ENCODE data around the gene PABPN1. TPM values are rescaled to one million over a fixed set of nuclear protein-coding genes. Genes with fewer than 3 reads are reported as not detected.

The PABPN1 gene
- total RNA-seq, 1 experiment from 2014 or later, result 184 TPM

DNA sequence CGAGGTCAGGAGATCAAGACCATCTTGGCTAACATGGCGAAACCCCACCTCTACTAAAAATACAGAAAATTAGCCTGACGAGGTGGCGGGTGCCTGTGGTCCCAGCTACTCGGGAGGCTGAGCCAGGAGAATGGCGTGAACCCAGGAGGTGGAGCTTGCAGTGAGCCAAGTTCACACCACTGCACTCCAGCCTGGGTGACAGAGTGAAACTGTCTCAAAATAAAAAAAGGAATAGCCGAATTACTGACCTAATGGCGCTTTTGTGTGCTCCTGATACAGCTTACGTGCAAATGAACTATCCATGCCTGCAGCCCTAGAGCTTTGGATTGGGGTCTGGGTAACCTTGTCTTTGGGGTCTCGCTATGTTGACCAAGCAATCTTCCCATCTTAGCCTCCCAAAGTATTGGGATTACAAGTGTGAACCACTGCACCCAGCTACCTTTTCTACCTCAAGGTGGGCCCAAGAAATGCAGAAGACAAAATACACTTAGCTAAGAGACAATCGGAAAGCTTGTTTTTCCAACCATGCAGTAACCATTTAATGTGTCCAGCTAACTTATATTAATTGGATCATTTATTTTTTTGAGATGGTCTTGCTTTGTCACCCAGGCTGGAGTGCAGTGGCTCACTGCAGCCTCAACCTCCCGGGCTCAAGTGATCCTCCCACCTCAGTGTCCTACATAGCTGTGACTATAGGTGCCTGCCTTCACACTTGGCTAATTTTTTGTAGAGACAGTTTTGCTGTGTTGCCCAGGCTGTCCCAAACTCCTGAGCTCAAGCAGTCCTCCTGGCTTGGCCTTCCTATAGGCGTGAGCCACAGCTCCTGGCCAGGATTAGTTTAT, 5.5 kb downstream of the PABPN1 start:
- intact Hi-C loops (cut with micrococcal nuclease), result loop anchor here (5.0 kb wide), 1 partner anchor 131 kb away; no protein-coding TSS in a partner anchor

More for the DNA sequence above, 5.5 kb downstream of the PABPN1 start:
- no peak overlapping the region for H3K4me2 ChIP-seq (ENCODE audit: low read length)
- H3K27me3 ChIP-seq (ENCODE audit: insufficient read depth, low read length), result no peaks in the 10 kb centered on the region
- ChIA-PET CTCF (interaction anchor here (0.6 to 3.0 kb wide), 8 partner anchors 17 to 231 kb away, joined by 3 to 23 read pairs (median 5); partner anchors contain the start of gene PPP1R3E), RAD21 (ENCODE audit: low non-redundant PET in 1 of 2, low total read pairs in 2 of 2, uncharacterized antibody in 2 of 2, unreplicated experiment in 2 of 2) (interaction anchor here (0.7 to 1.2 kb wide), 2 partner anchors 34 to 54 kb away, joined by 3 to 8 read pairs; no protein-coding TSS in a partner anchor), POLR2A (interaction anchor here (1.3 kb wide), 1 partner anchor 53 kb away, joined by 3 read pairs; no protein-coding TSS in a partner anchor)
- ATAC-seq (peak; percentile 28), DNase-seq (ENCODE audit: low read depth, low spot score) (no peak)
- no peaks in the 10 kb centered on the region for H3K9me2 ChIP-seq (ENCODE audit: insufficient read depth)
- peaks cover 3 to 10% of the 10 kb centered on the region in 2 experiments; a peak in 3 of 4 replicates for H3K4me1 ChIP-seq (ENCODE audit: control insufficient read depth in 1 of 2, insufficient read depth in 2 of 2, low read length in 2 of 2)
- no peaks in the 10 kb centered on the region for H3K9me3 ChIP-seq (ENCODE audit: control insufficient read depth in 1 of 2, insufficient read depth in 1 of 2, low read depth in 1 of 2, low read length in 2 of 2)
- BruUV-seq (replicated peaks), result no TSS peak
- no peak overlapping the region for H2AFZ ChIP-seq (ENCODE audit: low read depth, low read length, poor library complexity, severe bottlenecking)
- H3K9ac ChIP-seq (ENCODE audit: low read length), result no peak overlapping the region
- H4K20me1 ChIP-seq (ENCODE audit: insufficient read depth), result no peaks in the 10 kb centered on the region
- H3K27ac ChIP-seq (ENCODE audit: low read depth, low read length), result no peak overlapping the region
- TF ChIP-seq, protein P1, sequence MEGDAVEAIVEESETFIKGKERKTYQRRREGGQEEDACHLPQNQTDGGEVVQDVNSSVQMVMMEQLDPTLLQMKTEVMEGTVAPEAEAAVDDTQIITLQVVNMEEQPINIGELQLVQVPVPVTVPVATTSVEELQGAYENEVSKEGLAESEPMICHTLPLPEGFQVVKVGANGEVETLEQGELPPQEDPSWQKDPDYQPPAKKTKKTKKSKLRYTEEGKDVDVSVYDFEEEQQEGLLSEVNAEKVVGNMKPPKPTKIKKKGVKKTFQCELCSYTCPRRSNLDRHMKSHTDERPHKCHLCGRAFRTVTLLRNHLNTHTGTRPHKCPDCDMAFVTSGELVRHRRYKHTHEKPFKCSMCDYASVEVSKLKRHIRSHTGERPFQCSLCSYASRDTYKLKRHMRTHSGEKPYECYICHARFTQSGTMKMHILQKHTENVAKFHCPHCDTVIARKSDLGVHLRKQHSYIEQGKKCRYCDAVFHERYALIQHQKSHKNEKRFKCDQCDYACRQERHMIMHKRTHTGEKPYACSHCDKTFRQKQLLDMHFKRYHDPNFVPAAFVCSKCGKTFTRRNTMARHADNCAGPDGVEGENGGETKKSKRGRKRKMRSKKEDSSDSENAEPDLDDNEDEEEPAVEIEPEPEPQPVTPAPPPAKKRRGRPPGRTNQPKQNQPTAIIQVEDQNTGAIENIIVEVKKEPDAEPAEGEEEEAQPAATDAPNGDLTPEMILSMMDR (IDR thresholded peaks at IDR 0.05 in 2 of 3, conservative IDR thresholded peaks at IDR 0.05 in 1 of 3; ENCODE audit: borderline replicate concordance in 1 of 3, insufficient read depth in 1 of 3, low read depth in 2 of 3, low read length in 2 of 3), result no peak
- TF ChIP-seq ZFX (IDR thresholded peaks at IDR 0.05) (no peak), POLR2AphosphoS5 (IDR thresholded peaks at IDR 0.05; ENCODE audit: low read depth, low read length) (peak; percentile 62)
- no peak overlapping the region for H3K4me3 ChIP-seq (replicated peaks in 1 of 2; ENCODE audit: low read depth in 1 of 2, low read length in 2 of 2)
- peaks cover 24 to 30% of the 10 kb centered on the region in 2 experiments; a peak in 3 of 4 replicates for H3K36me3 ChIP-seq (ENCODE audit: control insufficient read depth in 1 of 2, insufficient read depth in 2 of 2, low read length in 2 of 2)
- H3K79me2 ChIP-seq (ENCODE audit: insufficient read depth, low read length), result peaks cover 27% of the 10 kb centered on the region
